Esophagus muscularis mucosa (tissue), 4 donors: ENCODE data around the gene TMC2. TPM values are rescaled to one million over a fixed set of nuclear protein-coding genes. Genes with fewer than 3 reads are reported as not detected.

Experiments
- DNase-seq: peaks from one replicate; pipeline ENCODE4 v3.0.0-alpha.2; 2017; ENCODE audit errors: extremely low spot score
- H3K27ac ChIP-seq, 4 donors: fragments of 200-600 bp; sonication (generic); replicated peaks in 1 of 4; 1 replicate in 3 of 4; 2 replicates in 1 of 4; pipeline ENCODE4 v1.5.1; 2016 to 2019; ENCODE audit warnings: mild to moderate bottlenecking in 1 of 4
- H3K27me3 ChIP-seq, 4 donors: fragments of 200-600 bp; sonication (generic); one replicate each; pipeline versions ENCODE4 v1.5.1 to v1.6.0; 2016 to 2019
- H3K36me3 ChIP-seq, 4 donors: fragments of 200-600 bp; sonication (generic); one replicate each; pipeline ENCODE4 v1.5.1; 2016 to 2019
- H3K4me1 ChIP-seq, 4 donors: fragments of 200-600 bp; sonication (generic); one replicate each; pipeline ENCODE4 v1.5.1; 2016 to 2019
- H3K4me3 ChIP-seq, 4 donors: fragments of 200-600 bp; sonication (generic); 1 replicate in 2 of 4; 2 replicates in 2 of 4; pipeline ENCODE4 v1.5.1; 2016 to 2019; ENCODE audit warnings: mild to moderate bottlenecking in 4 of 4, moderate library complexity in 1 of 4
- H3K9me3 ChIP-seq, 4 donors: fragments of 200-600 bp; sonication (generic); 1 replicate in 3 of 4; 2 replicates in 1 of 4; pipeline ENCODE4 v1.5.1; 2016 to 2019
- EP300 ChIP-seq: sonication (generic); formaldehyde crosslinking; IDR thresholded peaks from one replicate; pipeline ENCODE4 v1.6.1; 2017; ENCODE audit warnings: antibody characterized with exemption
- POLR2A ChIP-seq: fragments of 450-650 bp; IDR thresholded peaks from one replicate; pipeline ENCODE4 v1.6.1; 2017; ENCODE audit warnings: antibody characterized with exemption, moderate library complexity, mild to moderate bottlenecking, low read depth
- POLR2AphosphoS5 ChIP-seq, 2 donors: sonication (generic); formaldehyde crosslinking; IDR thresholded peaks; one replicate each; pipeline ENCODE4 v1.6.1; 2017; ENCODE audit warnings: antibody characterized with exemption in 2 of 2
- WGBS: methylation state at CpG from one replicate; pipeline ENCODE4 v1.1.5; 2018; 5-methylcytosine and 5-hydroxymethylcytosine counted together
- intact Hi-C: fragments of 100-400 bp; cut with DNase I; formaldehyde crosslinking; loops from one replicate; pipeline ENCODE4 v1.15.1; 2023
- total RNA-seq, 4 donors: library from RNA; depleted of rRNA; stranded (reverse); fragments of >200 nt; gene quantifications; one replicate each; pipeline versions ENCODE4 v1.1.0 to v1.2.1, GENCODE V29; 2016
- TF ChIP-seq, protein P1 (sequence below), 3 experiments: fragments of 200-600 bp in 2 of 3; fragments of 450-650 bp in 1 of 3; sonication (generic) in 2 of 3; IDR thresholded peaks; one replicate each; pipeline ENCODE4 v1.5.1; 2017 to 2019; ENCODE audit warnings: antibody characterized with exemption in 3 of 3, mild to moderate bottlenecking in 2 of 3, moderate library complexity in 1 of 3

Gene TMC2
- total RNA-seq, 4 donors from 2014 or later: 0.19 to 0.34 TPM; not detected in 2

DNA sequence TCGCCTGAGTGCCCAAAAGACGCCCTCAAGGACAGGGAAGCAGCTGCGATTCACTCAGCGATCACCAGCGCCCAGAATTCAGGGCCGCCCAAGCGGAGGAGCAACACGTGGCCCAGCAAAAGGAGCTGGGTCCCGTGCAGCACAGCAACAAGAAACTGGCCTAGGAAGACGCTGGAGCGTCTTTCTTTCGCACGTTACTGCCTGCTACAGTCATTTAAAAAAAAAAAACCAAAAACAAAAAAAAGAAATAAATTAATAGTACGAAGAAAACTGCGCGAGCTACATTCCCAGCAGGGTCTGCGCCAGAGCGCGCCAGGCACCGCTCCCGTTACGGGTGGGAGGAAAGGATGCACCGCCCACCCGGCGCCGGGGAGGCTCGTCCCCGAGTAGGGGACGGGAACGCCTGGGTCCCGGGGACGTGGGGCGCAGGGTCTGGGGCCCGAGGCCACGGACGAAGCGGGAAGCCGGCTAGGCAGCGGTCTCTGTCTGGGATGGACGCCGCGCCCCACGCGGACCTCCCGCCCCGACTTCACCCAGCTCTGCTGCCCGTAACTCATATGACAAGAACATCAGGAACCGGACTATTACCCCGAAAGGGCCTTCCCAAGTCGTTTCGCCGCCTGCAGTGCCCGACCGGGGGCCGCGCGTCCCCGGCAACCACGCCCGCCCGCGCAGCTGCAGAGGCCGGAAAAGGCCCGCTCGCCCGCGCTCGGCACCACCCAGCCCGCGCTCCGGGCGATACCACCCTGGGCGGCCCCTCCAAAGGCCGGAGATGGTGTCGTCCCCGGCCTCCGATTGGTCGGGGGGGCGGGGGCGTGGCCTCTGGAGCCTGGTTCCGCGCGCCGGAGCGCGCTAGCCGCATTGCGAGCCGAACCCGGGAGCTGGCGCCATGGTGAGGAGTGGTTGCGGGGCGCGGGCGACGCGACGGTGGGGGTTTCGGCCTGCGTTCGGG is 115.7 kb downstream of the TMC2 start, which contains the start of gene NOP56:
NOP56 (plus strand) TSS at position 861 of the 952 bp plus-strand sequence; CDS start at position 890, 29 bp downstream.
- WGBS: 0% methylated on average over 23 of the region's 101 CpGs
- intact Hi-C loops: loop anchor here (2.0 kb wide), 1 partner anchor 41 kb away; the partner anchor contains the start of gene EBF4

DNA sequence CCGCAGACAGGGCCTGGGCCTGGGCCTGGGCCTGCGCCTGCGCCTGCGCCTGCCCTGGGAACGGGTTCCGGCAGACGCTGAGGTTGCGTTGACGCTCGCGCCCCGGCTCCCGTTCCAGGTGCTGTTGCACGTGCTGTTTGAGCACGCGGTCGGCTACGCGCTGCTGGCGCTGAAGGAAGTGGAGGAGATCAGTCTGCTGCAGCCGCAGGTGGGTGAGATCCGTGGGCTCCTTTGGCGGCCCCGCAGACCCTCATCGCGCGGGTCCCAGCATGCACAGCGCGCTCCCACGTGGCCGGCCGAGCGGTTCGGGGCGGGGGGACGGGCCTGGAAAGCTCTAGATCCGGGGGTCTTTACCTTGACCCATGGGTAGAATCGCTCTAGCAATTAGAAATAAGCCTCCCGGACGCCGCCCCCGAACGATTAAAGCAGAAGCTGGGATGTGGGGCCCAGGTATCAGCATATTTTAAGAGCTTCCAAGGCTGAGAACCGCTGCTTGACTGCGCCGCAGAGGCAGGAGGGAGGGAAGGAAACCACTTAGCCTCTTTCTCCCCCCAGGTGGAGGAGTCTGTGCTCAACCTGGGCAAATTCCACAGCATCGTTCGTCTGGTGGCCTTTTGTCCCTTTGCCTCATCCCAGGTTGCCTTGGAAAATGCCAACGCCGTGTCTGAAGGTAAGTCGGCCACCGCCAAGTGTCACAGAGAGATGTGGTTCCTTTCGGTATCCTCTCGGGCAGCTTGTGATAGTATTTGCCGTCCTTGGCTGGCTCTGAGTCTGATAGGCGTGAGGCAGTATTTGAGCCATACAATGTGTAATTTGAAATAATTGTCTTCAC is 116.6 kb downstream of the TMC2 start:
- H3K36me3 ChIP-seq: peaks cover 29 to 42% (median 38%) of the 10 kb centered on the region in 4 donors
- TF ChIP-seq, protein P1, sequence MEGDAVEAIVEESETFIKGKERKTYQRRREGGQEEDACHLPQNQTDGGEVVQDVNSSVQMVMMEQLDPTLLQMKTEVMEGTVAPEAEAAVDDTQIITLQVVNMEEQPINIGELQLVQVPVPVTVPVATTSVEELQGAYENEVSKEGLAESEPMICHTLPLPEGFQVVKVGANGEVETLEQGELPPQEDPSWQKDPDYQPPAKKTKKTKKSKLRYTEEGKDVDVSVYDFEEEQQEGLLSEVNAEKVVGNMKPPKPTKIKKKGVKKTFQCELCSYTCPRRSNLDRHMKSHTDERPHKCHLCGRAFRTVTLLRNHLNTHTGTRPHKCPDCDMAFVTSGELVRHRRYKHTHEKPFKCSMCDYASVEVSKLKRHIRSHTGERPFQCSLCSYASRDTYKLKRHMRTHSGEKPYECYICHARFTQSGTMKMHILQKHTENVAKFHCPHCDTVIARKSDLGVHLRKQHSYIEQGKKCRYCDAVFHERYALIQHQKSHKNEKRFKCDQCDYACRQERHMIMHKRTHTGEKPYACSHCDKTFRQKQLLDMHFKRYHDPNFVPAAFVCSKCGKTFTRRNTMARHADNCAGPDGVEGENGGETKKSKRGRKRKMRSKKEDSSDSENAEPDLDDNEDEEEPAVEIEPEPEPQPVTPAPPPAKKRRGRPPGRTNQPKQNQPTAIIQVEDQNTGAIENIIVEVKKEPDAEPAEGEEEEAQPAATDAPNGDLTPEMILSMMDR (IDR thresholded peaks at IDR 0.05): no peak
- TF ChIP-seq EP300 (no peak), POLR2AphosphoS5 (IDR thresholded peaks at IDR 0.05) (no peak), POLR2A (no peak)
- under 1% methylated on average over 16 of the region's 56 CpGs for WGBS
- DNase-seq: no peak
- intact Hi-C loops: loop anchor here (2.0 kb wide), 1 partner anchor 40 kb away; the partner anchor contains the start of gene EBF4
- peaks cover 16 to 33% (median 28%) of the 10 kb centered on the region in 4 donors for H3K4me1 ChIP-seq
- H3K27me3 ChIP-seq: no peaks in the 10 kb centered on the region
- H3K9me3 ChIP-seq: no peaks in the 10 kb centered on the region
- H3K27ac ChIP-seq: peak overlapping the region; percentile 85 to 98 (median 92)
- H3K4me3 ChIP-seq: peak overlapping the region; percentile 87 to 92 (median 90)

More for the DNA sequence above, 115.7 kb downstream of the TMC2 start, which contains the start of gene NOP56:
- TF ChIP-seq, protein P1 (IDR thresholded peaks at IDR 0.05): no peak
- TF ChIP-seq EP300 (no peak), POLR2AphosphoS5 (IDR thresholded peaks at IDR 0.05) (peak; percentile 82 to 93), POLR2A (peak; percentile 39)
- no peaks in the 10 kb centered on the region for H3K9me3 ChIP-seq
- peak; percentile 97 for DNase-seq
- peaks cover 20 to 33% (median 29%) of the 10 kb centered on the region in 4 donors for H3K36me3 ChIP-seq
- H3K4me1 ChIP-seq: peaks cover 16 to 36% (median 30%) of the 10 kb centered on the region in 4 donors
- no peaks in the 10 kb centered on the region for H3K27me3 ChIP-seq
- peak within 1 kb of the TSS; percentile 87 to 92 (median 90) for H3K4me3 ChIP-seq
- peak within 1 kb of the TSS; percentile 85 to 98 (median 92) for H3K27ac ChIP-seq

DNA sequence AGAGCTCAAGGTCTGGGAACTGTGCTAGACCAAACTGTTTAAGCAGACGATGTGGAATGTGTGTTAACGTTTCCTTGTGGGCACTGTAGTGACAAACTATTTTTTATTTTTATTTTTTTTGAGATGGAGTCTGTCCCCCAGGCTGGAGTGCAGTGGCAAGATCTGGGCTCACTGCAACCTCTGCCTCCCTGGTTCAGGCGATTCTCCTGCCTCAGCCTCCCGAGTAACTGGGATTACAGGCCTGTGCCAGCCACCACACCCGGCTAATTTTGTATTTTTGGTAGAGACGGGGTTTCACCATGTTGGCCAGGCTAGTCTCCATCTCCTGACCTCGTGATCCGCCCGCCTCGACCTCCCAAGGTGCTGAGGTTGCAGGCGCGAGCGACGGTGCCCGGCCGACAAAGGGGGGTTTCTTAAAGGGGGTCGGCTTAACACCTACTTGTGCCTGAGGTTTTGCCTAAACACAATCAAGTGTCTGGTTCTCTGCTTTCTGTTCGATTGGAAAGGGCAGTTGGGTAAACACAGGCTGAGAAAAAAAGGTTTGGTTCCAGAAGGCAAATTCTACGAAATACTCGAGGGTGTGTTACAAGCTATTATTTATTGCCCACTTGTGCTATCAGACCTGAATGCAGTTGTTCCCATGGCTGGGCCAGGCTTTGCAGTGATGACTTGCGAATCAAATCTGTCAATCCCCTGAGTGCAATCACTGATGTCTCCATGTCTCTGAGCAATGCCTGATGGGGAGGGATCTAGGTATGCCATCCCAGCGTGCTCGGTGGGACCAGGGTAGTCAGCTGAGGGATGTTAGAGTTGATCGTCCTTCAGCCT is 117.4 kb downstream of the TMC2 start:
- Histone ChIP-seq H3K4me1 (peaks cover 16 to 33% (median 28%) of the 10 kb centered on the region in 4 donors), H3K27me3 (no peaks in the 10 kb centered on the region), H3K4me3 (peak overlapping the region; percentile 87 to 92 (median 90)), H3K36me3 (peaks cover 37 to 50% (median 46%) of the 10 kb centered on the region in 4 donors), H3K27ac (peak overlapping the region in 3 of 4 donors; percentile 85 to 98 (median 89)), H3K9me3 (no peaks in the 10 kb centered on the region)
- no peak for TF ChIP-seq POLR2AphosphoS5 (IDR thresholded peaks at IDR 0.05)
- TF ChIP-seq POLR2A: no peak
- TF ChIP-seq, protein P1 (IDR thresholded peaks at IDR 0.05): no peak
- TF ChIP-seq EP300: no peak
- DNase-seq: no peak
- intact Hi-C loops: loop anchor here (2.0 kb wide), 1 partner anchor 39 kb away; the partner anchor contains the start of gene EBF4
- 52% methylated on average over 17 of the region's 24 CpGs for WGBS
